ENCODE data around the gene CDK4. TPM values are rescaled to one million over a fixed set of nuclear protein-coding genes. Genes with fewer than 3 reads are reported as not detected.

Gene CDK4
- total RNA-seq, 1 donor from 2014 or later = 193 TPM

DNA sequence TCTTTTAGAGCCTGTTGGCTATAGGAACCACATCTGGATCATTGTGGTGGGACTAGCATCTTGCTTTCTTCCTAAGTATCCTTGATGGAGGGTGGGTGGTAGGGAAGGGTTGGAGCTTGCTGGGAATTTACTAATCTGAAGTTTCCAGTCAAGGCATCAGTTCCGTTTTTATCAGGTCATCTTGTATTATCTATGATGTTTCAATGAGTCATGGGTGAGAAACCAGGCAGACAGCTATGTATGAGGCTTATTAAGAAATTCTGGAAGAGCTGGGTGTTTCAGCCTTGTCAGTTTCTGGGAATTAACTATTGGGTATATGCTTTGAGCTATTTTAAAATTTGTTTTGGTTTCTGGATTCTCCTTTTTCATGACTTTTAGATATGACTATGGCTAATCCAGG, 41.8 kb upstream of the CDK4 start:
- no peak overlapping the region for H3K27ac Mint-ChIP-seq
- H3K27me3 Mint-ChIP-seq = no peaks in the 10 kb centered on the region
- H3K4me3 Mint-ChIP-seq = no peak overlapping the region
- TF ChIP-seq, protein P1, sequence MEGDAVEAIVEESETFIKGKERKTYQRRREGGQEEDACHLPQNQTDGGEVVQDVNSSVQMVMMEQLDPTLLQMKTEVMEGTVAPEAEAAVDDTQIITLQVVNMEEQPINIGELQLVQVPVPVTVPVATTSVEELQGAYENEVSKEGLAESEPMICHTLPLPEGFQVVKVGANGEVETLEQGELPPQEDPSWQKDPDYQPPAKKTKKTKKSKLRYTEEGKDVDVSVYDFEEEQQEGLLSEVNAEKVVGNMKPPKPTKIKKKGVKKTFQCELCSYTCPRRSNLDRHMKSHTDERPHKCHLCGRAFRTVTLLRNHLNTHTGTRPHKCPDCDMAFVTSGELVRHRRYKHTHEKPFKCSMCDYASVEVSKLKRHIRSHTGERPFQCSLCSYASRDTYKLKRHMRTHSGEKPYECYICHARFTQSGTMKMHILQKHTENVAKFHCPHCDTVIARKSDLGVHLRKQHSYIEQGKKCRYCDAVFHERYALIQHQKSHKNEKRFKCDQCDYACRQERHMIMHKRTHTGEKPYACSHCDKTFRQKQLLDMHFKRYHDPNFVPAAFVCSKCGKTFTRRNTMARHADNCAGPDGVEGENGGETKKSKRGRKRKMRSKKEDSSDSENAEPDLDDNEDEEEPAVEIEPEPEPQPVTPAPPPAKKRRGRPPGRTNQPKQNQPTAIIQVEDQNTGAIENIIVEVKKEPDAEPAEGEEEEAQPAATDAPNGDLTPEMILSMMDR (conservative IDR thresholded peaks at IDR 0.05) = no peak
- H3K36me3 Mint-ChIP-seq = peaks cover 12% of the 10 kb centered on the region
- no peak for DNase-seq (ENCODE audit: extremely low spot score, unreplicated experiment)
- H3K4me1 Mint-ChIP-seq (ENCODE audit: unreplicated experiment) = no peaks in the 10 kb centered on the region
- no peaks in the 10 kb centered on the region for H3K9me3 Mint-ChIP-seq

DNA sequence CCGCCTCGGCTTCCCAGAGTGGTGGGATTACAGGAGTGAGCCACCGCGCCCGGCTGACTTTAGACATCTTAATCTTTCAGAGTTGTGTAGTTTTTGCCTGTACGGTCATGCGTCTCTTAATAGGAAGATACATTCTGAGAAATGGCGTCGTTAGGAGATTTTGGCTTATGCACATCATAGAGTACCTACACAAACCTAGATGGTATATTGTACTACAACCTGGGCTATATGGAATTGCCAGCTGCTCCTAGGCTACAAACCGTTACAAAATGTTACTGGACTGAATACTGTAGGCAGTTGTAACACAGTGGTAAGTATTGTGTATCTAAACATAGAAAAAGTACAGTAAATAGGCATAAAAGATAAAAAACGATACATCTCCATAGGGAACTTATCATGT, 31.8 kb upstream of the CDK4 start:
- DNase-seq (ENCODE audit: extremely low spot score, unreplicated experiment) = no peak
- peaks cover 7% of the 10 kb centered on the region for H3K4me1 Mint-ChIP-seq (ENCODE audit: unreplicated experiment)
- no peaks in the 10 kb centered on the region for H3K9me3 Mint-ChIP-seq
- H3K27me3 Mint-ChIP-seq = no peaks in the 10 kb centered on the region
- peaks cover 20% of the 10 kb centered on the region for H3K36me3 Mint-ChIP-seq
- TF ChIP-seq, protein P1 (conservative IDR thresholded peaks at IDR 0.05) = no peak
- no peak overlapping the region for H3K27ac Mint-ChIP-seq
- H3K4me3 Mint-ChIP-seq = peak overlapping the region; percentile 82

DNA sequence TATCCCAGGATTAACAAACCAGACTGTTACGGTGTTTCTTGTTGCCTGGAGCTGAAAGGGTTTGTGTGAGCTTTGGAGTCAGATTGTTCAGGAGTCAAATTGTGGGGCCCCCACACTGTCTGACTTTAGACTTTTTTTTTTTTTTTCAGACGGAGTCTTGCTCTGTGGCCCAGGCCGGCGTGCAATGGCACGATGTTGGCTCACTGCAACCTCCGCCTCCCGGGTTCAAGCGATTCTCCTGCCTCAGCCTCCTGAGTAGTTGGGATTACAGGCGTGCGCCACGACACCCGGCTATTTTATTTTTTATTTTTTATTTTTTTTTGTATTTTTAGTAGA, 31.3 kb upstream of the CDK4 start:
- H3K36me3 Mint-ChIP-seq = peaks cover 20% of the 10 kb centered on the region
- no peaks in the 10 kb centered on the region for H3K27me3 Mint-ChIP-seq
- peak overlapping the region; percentile 100 for H3K4me3 Mint-ChIP-seq
- no peak for DNase-seq (ENCODE audit: extremely low spot score, unreplicated experiment)
- H3K9me3 Mint-ChIP-seq = no peaks in the 10 kb centered on the region
- H3K27ac Mint-ChIP-seq = peak overlapping the region; percentile 97
- peaks cover 7% of the 10 kb centered on the region for H3K4me1 Mint-ChIP-seq (ENCODE audit: unreplicated experiment)
- TF ChIP-seq, protein P1 (conservative IDR thresholded peaks at IDR 0.05) = no peak

DNA sequence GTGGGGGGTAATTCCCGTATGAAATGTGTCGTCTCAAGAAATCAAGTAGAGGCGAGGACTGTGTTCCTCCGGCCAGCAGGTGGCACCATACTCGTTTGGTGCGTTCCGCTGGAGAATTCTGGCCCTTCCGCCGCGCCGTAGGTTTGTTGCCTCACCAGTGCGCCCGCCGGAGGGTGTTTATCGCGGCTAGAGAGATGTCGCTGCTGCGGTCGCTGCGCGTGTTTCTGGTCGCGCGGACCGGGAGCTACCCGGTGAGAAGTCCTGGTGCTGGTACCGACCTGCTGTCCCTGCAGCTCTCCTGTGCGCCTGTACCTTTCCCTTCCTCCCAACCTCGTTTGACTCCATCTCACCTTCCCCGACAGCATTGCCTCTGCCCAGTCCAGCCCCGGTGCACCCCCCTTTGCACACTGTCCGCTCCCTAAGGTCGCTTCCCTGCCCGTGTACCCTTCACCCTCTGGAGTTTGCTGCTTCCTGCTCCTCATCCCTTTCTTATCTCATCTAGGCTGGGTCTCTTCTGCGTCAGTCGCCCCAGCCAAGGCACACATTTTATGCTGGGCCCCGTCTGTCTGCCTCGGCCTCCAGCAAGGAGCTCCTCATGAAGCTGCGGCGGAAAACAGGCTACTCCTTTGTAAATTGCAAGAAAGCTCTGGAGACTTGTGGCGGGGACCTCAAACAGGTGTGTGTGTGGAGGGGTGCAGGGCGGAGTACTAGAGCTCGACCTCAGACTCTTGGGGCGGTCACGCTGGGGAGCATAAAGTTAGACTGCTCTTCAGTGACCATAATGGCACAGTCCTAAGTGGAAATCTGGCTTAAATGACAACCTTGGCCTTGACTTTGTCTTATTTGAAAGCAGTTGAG, 30.7 kb upstream of the CDK4 start, which contains the start of gene TSFM:
TSS of gene TSFM (plus strand) at position 180 of the 858 bp plus-strand sequence. CDS start at position 195, 15 bp downstream.
- DNase-seq (ENCODE audit: extremely low spot score, unreplicated experiment) = peak; percentile 96
- H3K9me3 Mint-ChIP-seq = no peaks in the 10 kb centered on the region
- peaks cover 7% of the 10 kb centered on the region for H3K4me1 Mint-ChIP-seq (ENCODE audit: unreplicated experiment)
- peaks cover 20% of the 10 kb centered on the region for H3K36me3 Mint-ChIP-seq
- TF ChIP-seq, protein P1 (conservative IDR thresholded peaks at IDR 0.05) = peak; percentile 98
- H3K4me3 Mint-ChIP-seq = peak within 1 kb of the TSS; percentile 100
- H3K27me3 Mint-ChIP-seq = no peaks in the 10 kb centered on the region
- peak within 1 kb of the TSS; percentile 97 for H3K27ac Mint-ChIP-seq

DNA sequence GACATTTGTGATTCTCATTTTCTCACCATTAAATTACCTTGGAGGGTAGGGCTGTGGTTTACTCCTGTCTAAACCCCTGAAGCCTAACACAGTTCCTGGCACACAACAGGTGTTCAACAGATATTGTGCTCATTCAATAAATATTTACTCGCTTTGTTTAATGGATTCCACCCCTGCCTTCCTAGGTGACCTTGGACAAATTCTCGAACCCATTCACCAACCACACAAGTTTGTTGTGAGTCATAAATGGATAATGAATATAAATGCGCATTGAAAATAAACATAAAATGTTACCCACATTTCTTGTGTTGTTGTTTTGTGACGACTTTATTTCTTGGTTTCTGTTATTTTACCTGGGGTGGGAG, 30.1 kb upstream of the CDK4 start:
- peak overlapping the region; percentile 100 for H3K4me3 Mint-ChIP-seq
- DNase-seq (ENCODE audit: extremely low spot score, unreplicated experiment) = no peak
- H3K36me3 Mint-ChIP-seq = peaks cover 17% of the 10 kb centered on the region
- H3K9me3 Mint-ChIP-seq = no peaks in the 10 kb centered on the region
- peaks cover 7% of the 10 kb centered on the region for H3K4me1 Mint-ChIP-seq (ENCODE audit: unreplicated experiment)
- peak overlapping the region; percentile 97 for H3K27ac Mint-ChIP-seq
- H3K27me3 Mint-ChIP-seq = no peaks in the 10 kb centered on the region
- TF ChIP-seq, protein P1 (conservative IDR thresholded peaks at IDR 0.05) = no peak
